GM19372 (cell line): Measurements from ENCODE around the gene MMP21.

Source experiments
- ATAC-seq: cut with Tn5 transposase; IDR thresholded peaks from one replicate; pipeline ENCODE4 v1.9.1; 2021; ENCODE audit warnings: mild to moderate bottlenecking, low read depth, moderate library complexity; ENCODE audit not compliant: unreplicated experiment

Gene MMP21

GRCh38 chr10:125766511-125766910 lies 9.1 kb downstream of the MMP21 start:
- no peak for ATAC-seq

DNA sequence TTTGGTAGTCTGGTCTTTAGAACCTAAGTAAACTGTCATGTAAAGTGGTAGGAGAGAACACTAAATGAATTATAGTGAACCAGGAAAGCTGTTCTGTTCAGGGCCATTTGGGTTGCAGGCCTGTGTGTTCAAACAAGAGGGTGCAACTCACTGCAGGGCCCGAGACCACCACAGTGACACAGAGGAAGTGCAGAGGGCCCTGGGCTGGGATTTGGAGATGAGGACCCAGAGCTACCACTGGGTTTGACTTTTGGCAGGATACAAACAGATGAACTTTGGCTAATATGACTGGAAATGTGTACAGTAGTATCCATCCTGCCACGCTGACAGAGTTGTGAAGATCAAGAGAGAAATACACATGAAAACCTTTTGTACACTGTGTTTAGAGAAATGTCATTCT lies 9.8 kb downstream of the MMP21 start:
- ATAC-seq, result no peak

GRCh38 chr10:125762692-125763648 lies 12.7 kb downstream of the MMP21 start:
- no peak for ATAC-seq

- no peak for ATAC-seq
These were observed 13.7 kb downstream of the MMP21 start for GRCh38 chr10:125761961-125762360.

DNA sequence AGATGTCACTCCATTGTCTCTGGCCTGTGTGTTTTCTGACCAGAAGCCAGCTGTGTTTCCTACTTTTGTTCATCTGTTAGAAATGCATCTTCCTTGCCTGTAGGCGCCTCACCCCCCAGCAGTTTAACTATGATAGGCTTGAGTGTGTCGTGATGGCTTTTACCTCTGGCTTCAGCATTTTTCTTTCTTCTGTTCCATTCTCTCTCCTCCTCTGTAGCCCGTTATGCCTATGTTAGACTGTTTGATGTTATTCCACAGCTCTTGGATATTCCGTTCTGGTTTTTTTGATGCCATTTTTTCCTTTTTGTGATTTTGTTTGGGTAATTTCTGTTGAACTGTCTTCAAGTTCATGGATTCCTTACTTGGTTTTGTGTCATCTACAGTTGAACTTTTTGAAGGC lies 17.9 kb downstream of the MMP21 start:
- no peak for ATAC-seq

GRCh38 chr10:125756853-125757487 lies 18.7 kb downstream of the MMP21 start:
- no peak for ATAC-seq

DNA sequence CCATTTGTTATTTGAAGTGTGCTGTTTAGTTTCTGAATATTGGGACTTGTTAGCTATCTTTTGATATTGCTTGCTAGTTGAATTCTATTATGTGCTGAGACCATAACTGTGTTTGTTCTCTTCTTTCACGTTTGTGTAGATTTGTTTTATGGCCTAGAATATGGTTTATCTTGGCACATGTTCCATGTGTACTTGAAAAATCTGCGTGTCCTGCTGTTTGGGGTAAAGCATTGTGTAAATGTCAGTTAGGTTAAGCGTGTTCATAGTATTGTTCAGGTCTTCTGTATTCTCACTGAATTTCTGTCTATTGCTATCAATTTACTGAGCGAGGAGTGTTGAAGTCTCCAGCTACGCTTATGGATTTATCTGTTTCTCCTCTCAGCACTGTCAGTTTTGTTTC lies 19.4 kb downstream of the MMP21 start:
- no peak for ATAC-seq

DNA sequence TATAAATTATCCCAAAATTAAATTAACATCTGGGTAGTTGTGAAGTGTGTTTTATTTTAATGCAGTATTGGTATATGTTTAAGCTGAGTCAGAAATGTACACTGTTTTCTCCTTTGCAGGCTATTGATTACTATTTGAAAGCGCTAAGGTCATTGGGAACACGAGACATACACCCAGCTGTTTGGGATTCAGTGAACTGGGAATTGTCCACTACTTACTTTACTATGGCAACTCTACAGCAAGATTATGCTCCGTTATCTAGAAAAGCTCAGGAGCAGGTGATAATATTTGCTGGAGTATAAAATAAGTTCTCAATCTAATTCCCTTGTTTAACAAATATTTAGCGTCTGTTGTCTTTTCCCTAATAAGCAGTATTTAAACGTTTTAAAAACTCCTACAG lies 28.2 kb downstream of the MMP21 start:
- no peak for ATAC-seq

DNA sequence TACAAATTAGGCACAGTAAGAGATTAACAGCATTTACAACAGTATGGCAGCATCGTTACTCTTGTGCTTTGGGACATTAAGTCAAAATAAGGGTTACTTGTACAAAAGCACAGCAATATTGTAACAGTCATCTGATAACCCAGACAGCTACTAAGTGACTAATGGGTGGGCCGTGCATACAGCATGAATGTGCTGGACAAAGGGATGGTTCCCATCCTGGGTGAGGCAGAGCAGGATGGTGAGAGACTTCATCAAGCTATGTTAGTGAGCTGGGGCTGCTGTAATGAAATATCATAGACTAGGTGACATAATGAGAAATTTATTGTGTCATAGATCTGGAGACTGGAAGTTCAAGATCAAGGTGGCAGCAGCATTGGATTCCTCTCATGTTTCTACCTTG lies 30.7 kb downstream of the MMP21 start:
- no peak for ATAC-seq

DNA sequence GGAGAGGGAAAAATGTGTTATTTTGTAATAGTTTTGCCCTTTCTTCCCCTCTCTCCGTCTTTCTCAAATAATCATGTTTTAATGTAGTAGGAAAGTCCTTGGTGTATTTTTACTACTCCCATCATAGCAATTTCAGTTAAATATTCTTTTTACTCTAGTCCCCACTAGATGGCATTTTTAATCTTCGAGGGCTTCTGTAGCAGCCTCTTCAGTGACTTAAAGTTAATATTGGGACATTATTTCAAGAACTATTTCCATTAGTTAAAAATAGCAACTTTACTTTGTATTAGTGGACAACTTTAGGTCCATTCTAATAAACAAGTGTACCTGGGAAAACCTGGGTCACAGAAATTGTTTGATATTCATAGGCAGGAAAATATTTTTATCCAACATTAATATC lies 33.2 kb downstream of the MMP21 start:
- ATAC-seq, result no peak

- no peak for ATAC-seq
These were observed 35.5 kb downstream of the MMP21 start for GRCh38 chr10:125739994-125740679.

DNA sequence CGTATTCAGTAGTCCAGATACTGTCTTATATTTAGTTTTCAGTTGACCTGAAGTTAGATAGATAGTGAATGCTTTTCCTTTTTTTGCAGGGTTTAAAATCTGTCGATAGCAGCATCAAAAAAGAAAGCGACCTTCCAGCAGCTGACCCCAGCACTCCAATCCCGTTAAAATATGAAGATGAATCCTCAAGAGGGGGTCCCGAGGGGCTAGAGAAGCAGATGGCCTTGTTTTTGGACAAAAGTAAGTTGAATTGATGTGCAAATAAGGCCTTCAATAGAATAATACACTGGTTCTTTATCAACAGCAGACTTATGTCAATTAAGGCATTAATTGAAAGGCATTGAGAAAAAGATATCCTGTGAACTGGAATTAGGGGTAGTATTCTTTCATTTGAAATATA lies 37.4 kb downstream of the MMP21 start:
- ATAC-seq, result no peak

DNA sequence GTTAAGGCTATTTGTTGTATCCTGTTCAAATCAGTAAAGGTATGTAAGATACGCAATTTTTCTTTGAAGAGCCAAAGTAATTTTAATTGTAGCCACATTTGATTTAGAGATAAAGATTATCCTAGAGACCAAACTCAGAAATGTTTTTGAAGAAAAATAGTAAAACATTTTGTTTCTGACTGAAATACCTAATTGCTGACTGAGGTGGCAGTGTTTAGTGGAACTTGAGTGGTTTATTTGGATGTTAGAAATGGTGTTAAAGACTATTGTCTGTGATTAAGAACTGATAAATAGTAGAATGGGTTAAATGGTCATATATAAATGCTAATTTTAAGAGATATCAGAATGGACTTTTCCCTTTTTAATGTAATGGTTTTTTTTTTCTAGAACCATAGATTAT lies 40.8 kb downstream of the MMP21 start:
- no peak for ATAC-seq

- no peak for ATAC-seq
These were observed 41.5 kb downstream of the MMP21 start for GRCh38 chr10:125734148-125734547.

- no peak for ATAC-seq
These were observed 48.2 kb downstream of the MMP21 start for GRCh38 chr10:125727436-125727835.

- ATAC-seq, result no peak
These were observed 48.7 kb downstream of the MMP21 start for GRCh38 chr10:125726914-125727313.

DNA sequence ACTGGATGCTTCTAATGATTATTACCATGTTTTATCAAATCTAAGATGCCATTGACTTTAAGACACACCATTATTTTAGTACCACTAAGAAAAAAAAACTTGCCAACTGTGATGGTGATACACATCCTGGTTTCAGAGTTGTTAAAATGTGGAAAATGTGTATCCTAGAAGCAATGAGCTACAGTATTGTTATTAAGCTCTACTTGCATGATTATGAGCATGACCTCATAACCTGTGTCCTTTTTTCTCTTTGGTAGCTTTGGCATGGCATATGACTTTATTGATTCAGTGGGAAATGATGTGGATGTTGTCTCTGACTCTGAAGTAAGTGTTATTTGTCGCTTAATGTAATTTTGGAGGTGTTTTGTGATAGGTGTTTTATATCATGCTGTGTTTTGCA lies 52.8 kb downstream of the MMP21 start:
- no peak for ATAC-seq

GRCh38 chr10:125721035-125721434 lies 54.6 kb downstream of the MMP21 start:
- ATAC-seq, result no peak

GRCh38 chr10:125720002-125720382 lies 55.6 kb downstream of the MMP21 start:
- no peak for ATAC-seq

DNA sequence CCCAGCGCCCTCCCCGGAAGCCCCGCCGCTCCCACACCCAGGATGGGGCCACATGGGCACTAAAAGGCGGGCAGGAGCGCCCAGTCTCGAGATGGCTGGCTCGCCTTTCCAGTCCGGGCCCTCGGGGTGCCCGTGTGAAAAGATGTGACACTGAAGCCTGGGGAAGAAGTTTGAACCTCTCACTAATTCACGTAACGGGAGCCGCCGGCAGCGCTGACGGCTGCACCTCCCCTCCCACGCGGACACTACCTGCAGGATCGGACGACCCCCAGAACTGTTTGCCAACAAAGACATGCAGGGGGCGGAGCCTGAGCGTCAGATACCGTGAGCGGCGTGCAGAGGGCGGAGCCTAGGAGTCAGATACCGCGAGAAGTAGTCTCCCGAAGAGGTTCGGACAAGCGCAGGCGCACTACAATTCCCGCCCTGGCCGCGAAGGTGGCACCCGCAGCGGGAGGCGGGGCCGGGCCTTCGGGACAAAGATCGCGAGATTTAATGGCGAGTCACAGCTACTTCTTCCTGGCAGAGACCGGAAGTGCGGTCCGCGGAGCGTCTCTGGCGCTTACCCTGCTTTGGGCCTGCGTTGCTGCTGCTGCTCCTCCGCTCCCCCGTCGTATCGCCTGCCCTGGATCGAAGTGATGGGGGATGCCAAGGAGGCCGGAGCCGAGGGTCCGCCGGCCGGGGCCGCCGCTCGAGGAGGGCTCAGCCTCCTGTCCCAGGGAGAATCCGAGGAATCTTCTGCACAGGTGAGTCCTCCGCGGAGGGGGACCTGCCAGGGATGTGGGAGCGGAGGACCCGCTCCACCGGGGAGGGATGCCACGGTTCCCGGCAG lies 56.2 kb downstream of the MMP21 start, which contains the start of gene EDRF1:
TSS of gene EDRF1 (plus strand) at position 537 of the 829 bp plus-strand sequence. CDS start at position 636, 99 bp downstream.
- peak; percentile 89 for ATAC-seq
